ENCODE results near the gene PLEKHA7. TPM values are rescaled to one million over a fixed set of nuclear protein-coding genes. Genes with fewer than 3 reads are reported as not detected.

PLEKHA7 gene
- total RNA-seq, 1 experiment from 2014 or later: 7.2 TPM

DNA sequence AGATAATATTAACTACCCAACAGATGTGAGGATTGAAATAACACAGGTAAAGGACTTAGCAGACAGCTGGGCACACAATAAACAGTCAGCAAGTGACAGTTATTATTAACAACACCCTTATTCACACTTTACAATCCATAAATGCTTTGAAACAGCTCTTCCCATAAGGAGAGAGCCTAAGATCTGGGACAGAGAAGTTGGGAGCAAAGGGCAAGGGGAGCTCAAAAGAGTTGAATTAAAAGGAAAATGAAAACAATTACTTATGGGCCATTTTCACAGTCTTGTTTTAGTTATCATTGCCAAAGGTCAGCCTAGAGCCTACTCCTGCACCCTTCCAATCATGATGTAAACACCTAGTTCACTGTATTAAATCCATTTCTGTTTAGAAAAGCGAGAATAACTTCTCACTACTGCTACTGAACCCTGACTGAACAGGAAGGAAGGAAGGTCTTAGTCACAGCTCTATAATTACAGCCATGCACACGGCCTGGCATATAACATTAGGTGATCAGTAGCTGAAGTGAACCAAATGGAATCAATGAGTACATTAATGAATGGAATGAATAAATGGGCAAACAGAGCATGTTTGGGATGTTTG, 111.3 kb downstream of the PLEKHA7 start:
- Histone ChIP-seq H3K9ac (ENCODE audit: low read length) (no peak overlapping the region), H3K4me3 (replicated peaks in 1 of 2; ENCODE audit: low read depth in 1 of 2, low read length in 2 of 2) (no peak overlapping the region), H3K27me3 (ENCODE audit: insufficient read depth, low read length) (no peaks in the 10 kb centered on the region), H3K36me3 (ENCODE audit: control insufficient read depth in 1 of 2, insufficient read depth in 2 of 2, low read length in 2 of 2) (no peaks in the 10 kb centered on the region), H4K20me1 (ENCODE audit: insufficient read depth) (no peaks in the 10 kb centered on the region), H3K4me1 (ENCODE audit: control insufficient read depth in 1 of 2, insufficient read depth in 2 of 2, low read length in 2 of 2) (peaks cover 14 to 53% of the 10 kb centered on the region in 2 experiments), H2AFZ (ENCODE audit: low read depth, low read length, poor library complexity, severe bottlenecking) (no peak overlapping the region), H3K4me2 (ENCODE audit: low read length) (peak overlapping the region; percentile 74), H3K9me2 (ENCODE audit: insufficient read depth) (no peaks in the 10 kb centered on the region; the same call in 1 of the 2 replicates), H3K27ac (ENCODE audit: low read depth, low read length) (no peak overlapping the region), H3K79me2 (ENCODE audit: insufficient read depth, low read length) (no peaks in the 10 kb centered on the region), H3K9me3 (ENCODE audit: control insufficient read depth in 1 of 2, insufficient read depth in 1 of 2, low read depth in 1 of 2, low read length in 2 of 2) (no peaks in the 10 kb centered on the region)
- POLR2A ChIA-PET: interaction anchor here (0.7 to 1.6 kb wide), 3 partner anchors 10 to 20 kb away, joined by 3 to 5 read pairs (median 3); no protein-coding TSS in a partner anchor
- TF ChIP-seq CBX3 (IDR thresholded peaks at IDR 0.05; ENCODE audit: low read depth) (peak; percentile 28; the same call in 1 of the 2 replicates), RAD21 (IDR thresholded peaks at IDR 0.05; ENCODE audit: low read depth) (no peak), JUND (IDR thresholded peaks at IDR 0.05) (peak; percentile 43), SP1 (IDR thresholded peaks at IDR 0.05; ENCODE audit: low read depth) (peak; percentile 35; the same call in 1 of the 2 replicates), ZNF274 (IDR thresholded peaks at IDR 0.05; ENCODE audit: low read depth, low read length) (no peak), ZFX (IDR thresholded peaks at IDR 0.05) (no peak), FOSL1 (IDR thresholded peaks at IDR 0.05; ENCODE audit: low read depth) (peak; percentile 11; the same call in 1 of the 2 replicates)
- RAD21 ChIA-PET (ENCODE audit: low non-redundant PET in 1 of 2, low total read pairs in 2 of 2, uncharacterized antibody in 2 of 2, unreplicated experiment in 2 of 2): no interaction called here
- DNase-seq (ENCODE audit: low read depth, low spot score): no peak
- CTCF ChIA-PET: no interaction called here
- BruUV-seq (replicated peaks): no TSS peak
- intact Hi-C loops (cut with micrococcal nuclease): no loop called here
- ATAC-seq: no peak; the same call in 1 of the 2 replicates

DNA sequence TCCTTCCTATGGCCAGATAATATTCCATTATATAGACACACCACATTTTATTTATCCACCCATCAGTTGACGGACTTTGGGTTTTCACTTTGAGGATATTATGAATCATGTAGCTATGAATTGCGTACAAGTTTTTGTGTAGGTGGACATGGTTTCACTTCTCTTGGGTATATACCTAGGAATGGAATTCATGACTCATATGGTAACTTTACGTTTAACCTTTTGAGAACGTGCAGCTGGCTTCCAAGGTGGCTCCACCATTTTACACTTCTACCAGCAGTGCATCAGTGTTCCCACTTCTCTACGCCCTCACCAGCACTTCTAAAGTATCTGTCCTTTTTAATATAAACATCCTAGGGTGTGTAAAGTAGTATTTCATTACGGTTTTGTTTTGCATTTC, 112.0 kb downstream of the PLEKHA7 start:
- Histone ChIP-seq H3K9ac (ENCODE audit: low read length) (no peak overlapping the region), H4K20me1 (ENCODE audit: insufficient read depth) (no peaks in the 10 kb centered on the region), H3K79me2 (ENCODE audit: insufficient read depth, low read length) (no peaks in the 10 kb centered on the region), H3K4me1 (ENCODE audit: control insufficient read depth in 1 of 2, insufficient read depth in 2 of 2, low read length in 2 of 2) (peaks cover 14 to 53% of the 10 kb centered on the region in 2 experiments), H2AFZ (ENCODE audit: low read depth, low read length, poor library complexity, severe bottlenecking) (peak overlapping the region; percentile 44), H3K9me2 (ENCODE audit: insufficient read depth) (no peaks in the 10 kb centered on the region; the same call in 1 of the 2 replicates), H3K4me3 (replicated peaks in 1 of 2; ENCODE audit: low read depth in 1 of 2, low read length in 2 of 2) (peak overlapping the region in 1 of 2 experiments; percentile 44; a peak in 2 of 4 replicates), H3K27me3 (ENCODE audit: insufficient read depth, low read length) (no peaks in the 10 kb centered on the region), H3K27ac (ENCODE audit: low read depth, low read length) (no peak overlapping the region), H3K36me3 (ENCODE audit: control insufficient read depth in 1 of 2, insufficient read depth in 2 of 2, low read length in 2 of 2) (no peaks in the 10 kb centered on the region), H3K4me2 (ENCODE audit: low read length) (peak overlapping the region; percentile 74), H3K9me3 (ENCODE audit: control insufficient read depth in 1 of 2, insufficient read depth in 1 of 2, low read depth in 1 of 2, low read length in 2 of 2) (no peaks in the 10 kb centered on the region)
- ATAC-seq (peak; percentile 69), DNase-seq (ENCODE audit: low read depth, low spot score) (peak; percentile 48)
- intact Hi-C loops (cut with micrococcal nuclease): no loop called here
- ChIA-PET POLR2A (interaction anchor here (0.7 to 1.6 kb wide), 3 partner anchors 10 to 11 kb away, joined by 3 to 5 read pairs (median 3); no protein-coding TSS in a partner anchor), CTCF (no interaction called here), RAD21 (ENCODE audit: low non-redundant PET in 1 of 2, low total read pairs in 2 of 2, uncharacterized antibody in 2 of 2, unreplicated experiment in 2 of 2) (no interaction called here)
- peak; percentile 77 for TF ChIP-seq EGR1 (IDR thresholded peaks at IDR 0.05; ENCODE audit: low read depth)
- no peak for TF ChIP-seq EZH2 (IDR thresholded peaks at IDR 0.05)
- peak; percentile 61 for TF ChIP-seq JUND (IDR thresholded peaks at IDR 0.05)
- peak; percentile 60; the same call in 1 of the 2 replicates for TF ChIP-seq CBX3 (IDR thresholded peaks at IDR 0.05; ENCODE audit: low read depth)
- no peak for TF ChIP-seq RAD21 (IDR thresholded peaks at IDR 0.05; ENCODE audit: low read depth)
- peak; percentile 72 for TF ChIP-seq FOSL1 (IDR thresholded peaks at IDR 0.05; ENCODE audit: low read depth)
- 0 out of 2 replicates have a peak, but pooled peaks have one; percentile 47 for TF ChIP-seq CEBPB (IDR thresholded peaks at IDR 0.05; ENCODE audit: low read depth)
- peak; percentile 55 for TF ChIP-seq SP1 (IDR thresholded peaks at IDR 0.05; ENCODE audit: low read depth)
- TF ChIP-seq POLR2A (IDR thresholded peaks at IDR 0.05; ENCODE audit: borderline replicate concordance, extremely low read depth, insufficient read depth, insufficient read length): no peak
- BruUV-seq (replicated peaks): no TSS peak
